22Rv1 (cell line): Measurements from ENCODE around the gene RBMS3.

Experiments used
- H3K27ac ChIP-seq: fragments of 450-650 bp; 2 replicates; pipeline ENCODE4 v1.5.1; 2017
- ZFX ChIP-seq: fragments of 450-650 bp; IDR thresholded peaks from 2 replicates; pipeline ENCODE4 v1.6.1; 2017; ENCODE audit warnings: antibody characterized with exemption, borderline replicate concordance
- TF ChIP-seq, protein P1 (sequence below): fragments of 450-650 bp; IDR thresholded peaks from 2 replicates; pipeline ENCODE4 v1.5.1; 2017; ENCODE audit warnings: mild to moderate bottlenecking

RBMS3 gene

DNA sequence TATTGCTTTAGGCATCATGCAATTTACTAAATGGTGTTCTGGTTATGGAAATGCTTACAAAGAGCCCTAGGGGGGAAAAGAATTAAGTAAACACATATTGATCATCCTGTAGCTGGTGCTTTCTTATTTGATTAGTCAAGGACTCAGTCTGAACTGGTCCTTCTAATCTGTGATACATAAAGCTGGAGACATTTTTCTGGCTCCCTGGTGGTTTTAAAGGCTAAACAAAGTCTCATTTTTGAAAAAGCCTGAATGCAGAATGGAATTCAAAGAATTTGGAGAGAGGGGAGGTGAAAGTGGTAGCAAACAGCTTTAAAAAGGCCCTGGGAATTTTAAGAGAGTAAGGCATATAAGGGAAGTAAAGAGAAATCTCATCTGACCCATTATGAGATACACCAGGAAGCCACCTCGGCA lies 149.7 kb downstream of the RBMS3 start:
- TF ChIP-seq, protein P1, sequence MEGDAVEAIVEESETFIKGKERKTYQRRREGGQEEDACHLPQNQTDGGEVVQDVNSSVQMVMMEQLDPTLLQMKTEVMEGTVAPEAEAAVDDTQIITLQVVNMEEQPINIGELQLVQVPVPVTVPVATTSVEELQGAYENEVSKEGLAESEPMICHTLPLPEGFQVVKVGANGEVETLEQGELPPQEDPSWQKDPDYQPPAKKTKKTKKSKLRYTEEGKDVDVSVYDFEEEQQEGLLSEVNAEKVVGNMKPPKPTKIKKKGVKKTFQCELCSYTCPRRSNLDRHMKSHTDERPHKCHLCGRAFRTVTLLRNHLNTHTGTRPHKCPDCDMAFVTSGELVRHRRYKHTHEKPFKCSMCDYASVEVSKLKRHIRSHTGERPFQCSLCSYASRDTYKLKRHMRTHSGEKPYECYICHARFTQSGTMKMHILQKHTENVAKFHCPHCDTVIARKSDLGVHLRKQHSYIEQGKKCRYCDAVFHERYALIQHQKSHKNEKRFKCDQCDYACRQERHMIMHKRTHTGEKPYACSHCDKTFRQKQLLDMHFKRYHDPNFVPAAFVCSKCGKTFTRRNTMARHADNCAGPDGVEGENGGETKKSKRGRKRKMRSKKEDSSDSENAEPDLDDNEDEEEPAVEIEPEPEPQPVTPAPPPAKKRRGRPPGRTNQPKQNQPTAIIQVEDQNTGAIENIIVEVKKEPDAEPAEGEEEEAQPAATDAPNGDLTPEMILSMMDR: no peak
- TF ChIP-seq ZFX: no peak
- no peak overlapping the region for H3K27ac ChIP-seq

DNA sequence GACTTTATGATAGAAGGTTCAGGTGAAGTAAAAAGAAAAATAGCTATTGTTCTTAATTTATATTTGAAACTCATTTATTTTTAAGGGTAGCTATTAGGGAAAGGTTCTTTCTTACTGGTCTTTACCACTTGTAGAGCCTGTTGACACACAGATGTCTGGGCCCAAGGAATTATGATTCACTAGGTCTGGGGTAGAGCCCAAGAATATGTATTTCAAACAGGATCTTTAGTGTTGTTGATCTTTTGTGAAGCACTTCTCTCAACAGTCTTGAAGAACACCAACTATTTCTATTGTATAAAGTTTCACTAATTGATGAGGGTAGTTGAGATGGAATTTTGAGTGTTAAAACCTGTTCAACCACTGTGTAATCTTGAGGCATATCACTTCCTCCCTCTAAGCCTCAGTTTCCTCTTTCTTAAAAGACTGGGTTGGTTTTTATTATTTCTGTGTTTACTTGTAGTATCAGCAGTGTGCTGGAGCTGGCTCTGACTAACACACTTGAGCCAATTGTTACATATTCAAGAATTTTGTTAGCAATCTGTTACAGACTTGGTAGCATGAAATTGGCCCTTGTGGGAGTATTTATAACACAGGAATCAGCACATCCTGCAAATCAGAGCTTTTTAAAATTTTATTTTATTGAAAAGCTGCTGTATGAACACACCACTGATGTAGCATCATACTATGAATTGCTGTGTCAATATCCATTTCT lies 155.9 kb downstream of the RBMS3 start:
- TF ChIP-seq, protein P1: no peak
- TF ChIP-seq ZFX: no peak
- no peak overlapping the region for H3K27ac ChIP-seq

DNA sequence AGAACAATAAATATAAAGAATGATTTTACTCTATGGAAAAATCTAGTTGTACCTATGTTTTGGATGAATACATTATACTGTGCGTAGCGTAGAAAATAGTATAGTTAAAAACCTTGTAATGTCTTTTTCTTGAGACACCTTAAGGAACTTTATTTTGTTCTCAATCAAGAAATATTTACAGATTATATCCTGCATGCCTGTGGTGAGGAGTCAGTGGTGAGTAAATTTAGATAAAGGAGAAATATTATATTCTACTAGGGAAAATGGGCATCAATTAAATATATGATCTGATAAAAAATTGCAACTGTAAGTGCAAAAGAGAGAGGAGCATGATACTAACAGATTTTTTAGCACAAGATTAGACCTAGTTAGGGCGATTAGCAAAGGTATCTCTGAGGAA lies 157.7 kb downstream of the RBMS3 start:
- TF ChIP-seq, protein P1: no peak
- no peak for TF ChIP-seq ZFX
- no peak overlapping the region for H3K27ac ChIP-seq

DNA sequence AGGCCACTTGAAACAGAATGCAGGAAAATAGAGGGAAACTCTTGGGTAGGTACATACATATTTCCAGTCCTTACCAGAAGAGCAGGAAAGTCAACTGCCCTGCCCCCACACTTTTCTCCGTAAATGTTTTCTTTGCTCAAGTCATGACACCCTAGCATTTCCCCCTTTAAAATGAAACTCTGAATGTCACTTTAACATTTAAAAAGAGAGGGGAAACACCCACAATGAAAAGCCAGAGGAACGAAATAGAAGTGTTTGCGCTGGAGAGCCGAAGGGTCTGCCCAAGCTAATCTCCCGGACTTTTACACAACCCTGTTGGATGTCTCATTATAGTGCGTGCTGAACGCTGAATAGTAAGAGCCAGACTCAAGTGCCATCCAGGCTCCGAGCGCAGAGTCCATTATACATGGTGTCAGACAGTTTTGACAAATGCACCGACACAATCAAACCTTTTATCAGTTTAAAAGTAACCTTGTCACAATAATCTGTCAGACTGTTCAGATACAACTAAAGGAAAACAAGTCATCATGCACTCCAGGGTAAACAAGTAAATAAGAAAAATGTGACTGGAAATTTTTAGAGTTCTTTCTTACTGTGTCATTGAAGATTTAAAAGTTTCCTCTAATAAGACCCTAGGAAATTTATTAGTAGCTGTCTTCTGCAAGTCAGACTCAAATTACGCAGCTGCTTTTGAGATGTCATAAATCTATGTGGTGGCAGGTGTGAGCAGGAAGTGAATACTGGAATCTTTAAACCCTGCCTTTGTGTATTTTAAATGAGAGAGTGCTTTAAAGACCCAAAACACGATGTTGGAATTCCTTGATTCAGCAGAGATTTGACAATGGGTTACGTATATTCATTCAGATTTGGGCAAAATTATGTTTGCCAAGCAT lies 159.8 kb downstream of the RBMS3 start:
- no peak overlapping the region for H3K27ac ChIP-seq
- no peak for TF ChIP-seq ZFX

DNA sequence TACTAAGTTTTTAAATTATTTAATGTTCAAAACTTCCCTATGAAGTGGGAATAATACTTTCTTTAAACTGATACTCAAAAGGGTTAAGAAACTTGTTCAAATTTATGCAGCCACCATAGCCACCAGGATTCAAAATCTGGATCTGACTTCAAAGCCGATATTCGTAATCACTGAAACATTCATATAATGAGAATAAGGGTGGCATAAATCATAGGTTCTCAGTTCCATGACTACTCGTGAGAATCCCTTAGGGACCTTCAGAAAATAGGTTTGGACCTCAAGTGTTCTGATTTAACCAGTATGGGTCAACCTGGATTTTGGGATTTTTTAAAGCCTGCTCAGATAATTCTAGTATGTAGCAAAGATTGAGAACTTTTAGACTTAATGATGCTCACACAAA lies 160.6 kb downstream of the RBMS3 start:
- TF ChIP-seq ZFX: no peak
- TF ChIP-seq, protein P1: no peak
- H3K27ac ChIP-seq: no peak overlapping the region

DNA sequence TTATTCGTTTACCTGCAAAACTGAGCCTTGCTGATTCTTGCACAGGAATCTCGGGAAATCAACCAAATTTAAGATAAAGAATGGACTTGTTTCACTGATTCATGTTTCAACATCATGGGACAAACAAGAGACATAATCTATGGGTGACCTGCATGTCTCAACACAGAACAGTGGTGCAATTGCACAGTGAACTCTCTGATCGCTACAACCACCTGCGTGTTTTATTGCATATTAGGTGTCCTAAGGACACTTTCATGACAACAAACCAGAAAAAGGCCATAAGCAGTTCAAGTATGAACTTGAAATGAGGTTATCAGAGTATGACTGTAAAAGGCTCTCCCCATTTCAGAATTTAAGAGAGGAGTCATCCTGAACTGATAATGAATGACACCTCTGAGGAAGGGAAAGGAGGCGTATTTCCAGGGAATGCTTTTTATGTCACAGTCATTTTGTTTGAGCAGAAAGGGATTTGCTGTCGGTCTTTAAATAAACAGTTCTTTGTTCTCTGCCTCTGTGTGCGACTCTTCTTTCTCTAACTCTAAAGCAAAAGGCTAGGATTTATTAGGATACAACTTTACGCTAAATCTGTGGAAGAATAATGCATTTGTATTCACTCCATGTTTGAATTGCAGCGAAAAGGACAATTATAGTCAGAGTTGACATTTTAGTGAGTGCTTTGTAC lies 167.2 kb downstream of the RBMS3 start:
- TF ChIP-seq, protein P1: no peak
- no peak for TF ChIP-seq ZFX
- H3K27ac ChIP-seq: no peak overlapping the region

DNA sequence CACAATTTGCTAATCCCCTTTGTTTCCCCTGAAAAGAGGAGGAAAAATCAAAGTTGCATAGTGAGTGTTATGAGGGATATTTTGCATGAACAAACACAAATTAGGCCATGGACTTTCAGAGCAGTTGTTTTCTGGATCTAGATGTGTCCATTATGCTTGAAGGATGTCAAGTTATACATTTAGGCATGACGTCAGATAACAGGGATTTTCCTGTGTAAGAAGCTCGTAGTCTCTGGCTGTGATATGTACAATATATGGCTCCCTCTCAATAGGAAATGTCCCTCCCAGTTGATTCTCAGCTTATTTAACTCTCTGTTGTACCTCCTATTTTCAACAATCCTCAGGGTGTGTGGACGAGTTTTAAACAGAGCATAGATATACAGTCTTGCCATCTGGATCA lies 171.0 kb downstream of the RBMS3 start:
- TF ChIP-seq, protein P1: no peak
- TF ChIP-seq ZFX: no peak
- no peak overlapping the region for H3K27ac ChIP-seq
